ENCODE data around the gene ANO8. TPM values are rescaled to one million over a fixed set of nuclear protein-coding genes. Genes with fewer than 3 reads are reported as not detected.
A peak's percentile ranks its signal among the peaks of the same experiment; 100 is the strongest.

Gene ANO8
- total RNA-seq, 1 experiment from 2014 or later, result 21.9 TPM

DNA sequence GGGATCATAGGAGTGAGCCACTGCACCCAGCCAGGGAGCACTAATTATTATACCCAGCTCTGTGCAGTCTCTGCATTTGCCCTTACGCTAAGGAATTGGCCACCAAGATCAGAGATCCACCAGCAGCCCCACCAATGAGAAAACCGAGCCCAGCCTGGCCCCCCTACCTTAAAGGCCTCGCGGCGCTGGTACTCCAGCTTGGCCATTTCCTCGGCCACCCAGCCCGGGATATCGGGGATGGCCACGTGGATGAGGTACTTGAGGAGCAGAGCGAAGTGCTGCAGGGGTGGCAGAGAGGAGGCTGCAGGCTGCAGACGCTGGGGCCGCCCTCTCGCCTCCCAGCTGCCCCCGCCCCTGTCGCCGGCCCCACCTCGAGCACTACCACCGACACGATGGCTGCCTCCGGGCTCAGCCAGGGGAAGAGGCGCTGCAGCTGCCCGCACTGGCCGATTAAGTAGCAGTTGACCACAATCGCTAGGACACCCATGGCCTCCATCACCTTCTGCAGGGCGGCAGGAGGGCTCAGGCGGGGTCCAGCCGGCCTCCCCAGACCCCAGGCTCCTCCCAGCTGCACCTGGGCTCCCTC, 7.5 kb downstream of the ANO8 start:
- Histone ChIP-seq H2BK120ac (ENCODE audit: low read depth, low read length, poor library complexity, severe bottlenecking) (no peak overlapping the region), H3T11ph (ENCODE audit: low read length) (no peak overlapping the region), H3K9ac (ENCODE audit: extremely low read depth, insufficient read length, low read length) (peak overlapping the region; percentile 0), H3K4me1 (ENCODE audit: insufficient read depth, low read length) (no peaks in the 10 kb centered on the region), H2BK12ac (ENCODE audit: insufficient read length, low read depth, low read length) (no peak overlapping the region), H3K79me1 (ENCODE audit: insufficient read depth, low read depth, low read length, poor library complexity, severe bottlenecking) (no peaks in the 10 kb centered on the region), H4K8ac (replicated peaks; ENCODE audit: insufficient read length, low read depth, low read length) (no peak overlapping the region), H2BK20ac (ENCODE audit: low read depth, low read length, poor library complexity, severe bottlenecking) (no peak overlapping the region), H3K27me3 (ENCODE audit: insufficient read depth, low read length) (no peaks in the 10 kb centered on the region), H2AFZ (ENCODE audit: low read length) (no peak overlapping the region), H3K79me2 (ENCODE audit: insufficient read depth, low read length) (no peaks in the 10 kb centered on the region), H3K4ac (ENCODE audit: low read depth, low read length) (no peak overlapping the region), H3K27ac (ENCODE audit: insufficient read length, low read depth, low read length) (no peak overlapping the region), H4K5ac (ENCODE audit: insufficient read length, low read depth, low read length) (no peak overlapping the region), H2BK5ac (ENCODE audit: insufficient read length, low read length) (no peak overlapping the region), H3K9me3 (ENCODE audit: control insufficient read depth, low read depth, low read length) (no peaks in the 10 kb centered on the region), H4K20me1 (ENCODE audit: control insufficient read depth, insufficient read depth, insufficient read length) (no peaks in the 10 kb centered on the region), H3K18ac (ENCODE audit: insufficient read length, low read depth, low read length) (no peak overlapping the region), H2AK5ac (ENCODE audit: insufficient read length, low read length) (no peak overlapping the region), H3K23me2 (ENCODE audit: insufficient read length, low read depth, low read length, poor library complexity, severe bottlenecking) (peaks cover 5% of the 10 kb centered on the region), H3K4me2 (ENCODE audit: insufficient read depth, insufficient read length, low read length) (peak overlapping the region; percentile 37), H4K91ac (ENCODE audit: insufficient read length, low read depth, low read length) (no peak overlapping the region), H3K14ac (ENCODE audit: insufficient read depth, low read length) (no peak overlapping the region), H2BK15ac (ENCODE audit: low read depth, low read length) (no peak overlapping the region), H3K23ac (ENCODE audit: insufficient read length, low read depth, low read length) (no peak overlapping the region), H3K56ac (ENCODE audit: insufficient read length, low read depth, low read length) (no peak overlapping the region)
- DNase-seq, result no peak
- H3K9me3 Mint-ChIP-seq, result no peaks in the 10 kb centered on the region
- H3K27me3 Mint-ChIP-seq (ENCODE audit: low read depth), result peaks cover 7% of the 10 kb centered on the region
- peaks cover 6 to 25% of the 10 kb centered on the region in 2 experiments for H3K4me1 Mint-ChIP-seq
- WGBS (ENCODE audit: extremely low coverage, insufficient read length, low lambda C conversion rate), result no CpG with 5 or more reads among the region's 27 CpGs
- TF ChIP-seq, protein P1, sequence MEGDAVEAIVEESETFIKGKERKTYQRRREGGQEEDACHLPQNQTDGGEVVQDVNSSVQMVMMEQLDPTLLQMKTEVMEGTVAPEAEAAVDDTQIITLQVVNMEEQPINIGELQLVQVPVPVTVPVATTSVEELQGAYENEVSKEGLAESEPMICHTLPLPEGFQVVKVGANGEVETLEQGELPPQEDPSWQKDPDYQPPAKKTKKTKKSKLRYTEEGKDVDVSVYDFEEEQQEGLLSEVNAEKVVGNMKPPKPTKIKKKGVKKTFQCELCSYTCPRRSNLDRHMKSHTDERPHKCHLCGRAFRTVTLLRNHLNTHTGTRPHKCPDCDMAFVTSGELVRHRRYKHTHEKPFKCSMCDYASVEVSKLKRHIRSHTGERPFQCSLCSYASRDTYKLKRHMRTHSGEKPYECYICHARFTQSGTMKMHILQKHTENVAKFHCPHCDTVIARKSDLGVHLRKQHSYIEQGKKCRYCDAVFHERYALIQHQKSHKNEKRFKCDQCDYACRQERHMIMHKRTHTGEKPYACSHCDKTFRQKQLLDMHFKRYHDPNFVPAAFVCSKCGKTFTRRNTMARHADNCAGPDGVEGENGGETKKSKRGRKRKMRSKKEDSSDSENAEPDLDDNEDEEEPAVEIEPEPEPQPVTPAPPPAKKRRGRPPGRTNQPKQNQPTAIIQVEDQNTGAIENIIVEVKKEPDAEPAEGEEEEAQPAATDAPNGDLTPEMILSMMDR (conservative IDR thresholded peaks at IDR 0.05), result no peak
- peaks cover 9 to 45% (median 34%) of the 10 kb centered on the region in 3 experiments for H3K36me3 Mint-ChIP-seq (ENCODE audit: insufficient read depth in 1 of 3, low read depth in 3 of 3)
- peak overlapping the region in 2 of 3 experiments; percentile 96 to 97; a peak in 3 of 7 replicates for H3K27ac Mint-ChIP-seq
- H3K4me3 Mint-ChIP-seq, result peak overlapping the region; percentile 81 to 93
